ENCODE measurements around the gene PYHIN1.

Gene PYHIN1

GRCh38 chr1:159015440-159015909 lies 84.1 kb downstream of the PYHIN1 start:
- DNase-seq, result peak; percentile 77

- DNase-seq, result no peak
These were observed 92.4 kb downstream of the PYHIN1 start for GRCh38 chr1:159023723-159024122.

- no peak for DNase-seq
These were observed 93.7 kb downstream of the PYHIN1 start for GRCh38 chr1:159025043-159025442.
